Measurements from ENCODE around the gene LMTK2.

The LMTK2 gene

GRCh38 chr7:98240961-98241673 is 134.5 kb downstream of the LMTK2 start:
- DNase-seq = peak in 1 of 2 donors; percentile 24

- DNase-seq = no peak
Measured at GRCh38 chr7:98241674-98242241, 135.1 kb downstream of the LMTK2 start.

DNA sequence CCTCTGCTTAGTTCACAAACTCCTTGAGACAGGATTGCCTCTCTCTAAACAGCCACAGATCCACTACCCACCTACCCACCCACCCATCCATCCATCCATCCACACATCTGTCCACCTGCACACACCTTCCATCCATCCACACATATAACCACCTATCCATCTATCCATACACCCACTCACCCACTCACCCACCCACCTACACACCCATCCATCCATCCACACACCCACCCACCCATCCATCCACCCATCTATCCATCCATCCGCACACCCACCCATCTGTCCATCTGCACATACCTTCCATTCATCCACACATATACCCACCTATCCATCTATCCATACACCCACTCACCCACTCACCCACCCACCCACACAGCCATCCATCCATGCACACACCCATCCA is 135.7 kb downstream of the LMTK2 start:
- no peak for DNase-seq

DNA sequence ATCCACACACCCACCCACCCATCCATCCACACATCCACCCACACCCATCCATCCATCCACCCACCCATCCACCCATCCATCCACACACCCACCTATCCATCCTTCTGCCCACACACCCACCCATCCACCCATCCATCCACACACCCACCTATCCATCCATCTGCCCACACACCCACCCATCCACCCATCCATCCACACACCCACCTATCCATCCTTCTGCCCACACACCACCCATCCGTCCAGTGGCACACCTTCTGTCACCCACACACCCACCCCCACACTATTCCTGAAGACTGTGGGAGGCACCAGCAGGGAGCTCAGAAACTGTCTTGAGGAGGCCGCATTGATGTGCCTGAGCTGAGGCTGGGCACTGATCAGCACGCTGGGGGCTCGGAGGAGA is 136.3 kb downstream of the LMTK2 start:
- no peak for DNase-seq

DNA sequence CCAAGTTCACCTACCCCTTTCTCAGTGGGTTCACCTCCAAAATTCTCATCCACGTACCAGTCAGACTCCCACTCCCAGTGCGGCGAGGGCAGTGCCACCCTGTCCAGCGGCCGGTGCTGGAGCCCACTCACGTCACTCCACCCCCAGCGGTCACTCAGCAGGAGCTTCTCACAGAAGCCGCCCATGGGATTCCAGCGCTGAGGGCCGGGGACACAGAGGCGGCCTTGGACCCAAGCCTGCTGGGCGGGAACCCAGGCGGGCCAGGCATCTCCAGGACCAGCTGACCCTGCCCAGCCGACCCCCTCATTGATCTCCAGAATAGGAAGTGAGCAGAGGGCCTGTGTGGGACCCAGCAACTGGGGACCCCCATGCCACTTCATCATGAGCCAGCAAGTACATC is 138.2 kb downstream of the LMTK2 start:
- DNase-seq = no peak

GRCh38 chr7:98248156-98248555 is 141.5 kb downstream of the LMTK2 start:
- no peak for DNase-seq

- no peak for DNase-seq
Measured at GRCh38 chr7:98249106-98249505, 142.4 kb downstream of the LMTK2 start.

DNA sequence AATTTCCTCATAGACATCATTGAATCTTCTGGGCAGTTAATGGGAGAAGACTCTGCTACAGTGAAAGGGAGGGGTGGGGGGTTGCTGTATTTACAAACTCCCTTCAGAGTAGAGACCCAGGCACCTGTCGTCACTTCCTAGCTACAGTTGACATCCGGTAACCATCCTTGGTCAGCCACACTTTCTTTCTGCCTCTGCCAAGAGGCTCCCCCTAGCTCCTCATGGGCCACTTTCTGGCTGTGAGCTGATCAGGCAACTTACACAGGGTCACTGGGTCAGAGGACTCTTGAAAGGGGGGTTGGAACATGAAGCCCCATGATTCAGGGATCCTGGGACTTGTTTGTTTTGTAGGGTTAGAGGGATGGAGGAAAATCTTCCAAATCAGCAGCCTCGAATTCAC is 144.1 kb downstream of the LMTK2 start:
- DNase-seq = no peak

GRCh38 chr7:98251231-98251600 is 144.6 kb downstream of the LMTK2 start:
- DNase-seq = no peak

GRCh38 chr7:98251601-98252424 is 145.2 kb downstream of the LMTK2 start, which contains the start of gene TECPR1:
TSS of gene TECPR1 (minus strand) at chr7:98252232. CDS start at chr7:98246146, 6,086 bp downstream.
- peak; percentile 90 for DNase-seq

DNA sequence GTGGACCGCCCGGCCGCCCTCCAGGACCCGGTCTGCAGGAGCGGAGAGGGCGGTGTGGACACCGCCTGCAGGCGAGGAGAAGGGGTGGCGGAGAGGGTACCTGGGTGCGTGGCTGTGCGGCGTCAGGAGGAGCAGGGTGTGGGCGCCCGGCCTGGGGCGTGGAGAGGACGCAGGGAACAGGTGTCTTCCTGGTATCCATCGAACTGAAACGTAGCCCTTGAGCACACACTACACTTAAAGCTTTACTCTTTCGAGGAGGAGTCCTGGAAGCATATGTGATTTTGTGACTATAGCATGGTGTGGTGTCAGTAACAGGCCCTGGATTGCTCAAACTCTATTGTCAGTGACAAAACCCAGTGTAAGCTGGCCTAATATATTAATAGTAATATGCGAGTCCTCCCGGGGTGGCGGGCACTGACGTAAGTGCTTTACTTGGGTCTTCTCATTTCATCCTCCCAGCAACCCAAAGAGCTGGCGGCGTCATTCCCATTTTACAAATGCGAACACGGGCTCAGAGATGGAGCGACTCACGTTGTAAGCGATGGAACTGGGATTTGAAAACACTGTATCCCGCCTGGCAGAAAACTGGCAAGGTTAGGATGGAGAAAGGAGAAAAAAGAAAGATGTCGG is 145.9 kb downstream of the LMTK2 start:
- DNase-seq = no peak

- DNase-seq = no peak
Measured at GRCh38 chr7:98254516-98254915, 147.9 kb downstream of the LMTK2 start.

DNA sequence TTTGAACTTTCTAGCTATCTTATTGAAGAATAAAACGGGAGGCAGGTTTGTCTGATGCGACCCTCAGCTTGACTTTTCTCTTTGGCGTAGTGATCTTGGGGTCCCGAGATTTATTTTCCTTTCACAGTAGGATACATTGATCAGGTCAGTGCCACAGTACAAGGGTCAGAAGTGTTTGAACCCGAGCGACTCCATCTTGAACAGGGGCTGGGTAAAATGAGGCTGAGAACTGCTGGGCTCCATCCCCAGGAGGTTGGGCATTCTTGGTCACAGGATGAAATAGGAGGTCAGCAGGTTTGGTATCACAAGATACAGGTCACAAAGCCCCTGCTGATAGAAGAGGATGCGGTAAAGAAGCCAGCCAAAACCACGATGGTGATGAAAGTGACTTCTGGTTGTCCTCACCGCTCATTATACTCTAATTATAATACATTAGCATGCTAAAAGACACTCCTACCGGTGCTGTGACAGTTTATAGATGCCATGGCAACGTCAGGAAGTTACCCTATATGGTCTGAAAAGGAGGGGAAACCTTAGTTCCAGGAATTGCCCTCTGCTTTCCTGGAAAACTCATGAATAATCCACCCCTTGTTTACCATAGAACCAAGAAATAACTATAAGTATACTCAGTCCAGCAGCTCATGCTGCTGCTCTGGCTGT is 148.4 kb downstream of the LMTK2 start:
- DNase-seq = no peak

GRCh38 chr7:98256431-98256830 is 149.8 kb downstream of the LMTK2 start:
- DNase-seq = no peak

DNA sequence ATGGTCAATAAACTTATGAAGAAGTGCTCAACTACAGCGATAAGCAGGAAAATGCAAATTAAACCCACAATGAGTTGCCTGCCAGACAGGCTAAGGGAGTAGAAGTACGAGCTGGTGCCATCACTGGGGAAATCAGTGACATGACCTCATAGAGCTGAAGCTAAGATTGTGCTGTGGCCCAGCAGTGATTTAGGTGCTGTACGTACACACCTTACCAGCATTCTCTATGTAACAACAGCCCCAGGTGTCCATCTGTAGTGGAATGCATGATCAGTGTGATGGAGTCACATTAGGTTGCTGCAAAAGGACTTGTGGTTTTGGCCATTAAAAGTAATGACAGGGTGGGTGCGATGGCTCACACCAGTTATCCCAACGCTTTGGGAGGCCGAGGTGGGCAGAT is 151.0 kb downstream of the LMTK2 start:
- no peak for DNase-seq
